Stimulated activated CD4-positive, alpha-beta T cell treated with anti-CD3 and anti-CD28 coated beads, Interleukin-4, amount 100 ng/mL, for 4 hours (primary cell): Measurements from ENCODE around the gene ZNF230.

ENCODE experiments used
- DNase-seq, 2 experiments: peaks; one replicate each; pipeline ENCODE4 v3.0.0-alpha.2; 2020

Gene ZNF230

GRCh38 chr19:44002566-44003460 lies at the start of gene ZNF230:
ZNF230 (plus strand) TSS chr19:44002957; CDS start chr19:44007079, 4,122 bp downstream.
- peak; percentile 68 to 85 for DNase-seq

GRCh38 chr19:43956827-43957226 lies 45.9 kb upstream of the ZNF230 start:
- DNase-seq, result no peak

GRCh38 chr19:43957891-43958290 lies 44.9 kb upstream of the ZNF230 start:
- no peak for DNase-seq

GRCh38 chr19:43960411-43960810 lies 42.3 kb upstream of the ZNF230 start:
- no peak for DNase-seq

GRCh38 chr19:43966079-43966694 lies 36.6 kb upstream of the ZNF230 start:
- no peak for DNase-seq

- no peak for DNase-seq
Measured at GRCh38 chr19:43976732-43977131, 26.0 kb upstream of the ZNF230 start.

DNA sequence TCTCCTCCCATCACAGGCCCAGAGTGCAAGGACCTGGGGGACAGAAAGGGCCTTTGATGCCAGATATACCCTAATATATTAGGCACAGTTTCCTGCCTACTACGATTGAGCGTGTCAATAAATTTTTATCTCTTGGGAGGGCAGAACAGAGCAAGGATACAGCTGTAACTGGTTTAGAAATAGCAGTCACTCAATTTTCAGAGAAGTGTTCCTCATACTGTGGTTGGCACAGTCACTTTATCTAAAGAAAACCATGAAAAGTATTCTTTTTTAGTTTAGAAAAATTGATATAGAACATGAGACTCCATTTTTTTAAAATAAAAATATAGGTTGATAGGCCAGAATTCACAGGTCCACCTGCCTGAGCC lies 19.2 kb upstream of the ZNF230 start:
- DNase-seq, result no peak

- peak; percentile 56 to 69 for DNase-seq
Measured at GRCh38 chr19:43983912-43984686, 18.7 kb upstream of the ZNF230 start, which contains the start of gene ZNF155. ZNF155 (plus strand) TSS chr19:43984188; CDS start chr19:43988544, 4,356 bp downstream.

DNA sequence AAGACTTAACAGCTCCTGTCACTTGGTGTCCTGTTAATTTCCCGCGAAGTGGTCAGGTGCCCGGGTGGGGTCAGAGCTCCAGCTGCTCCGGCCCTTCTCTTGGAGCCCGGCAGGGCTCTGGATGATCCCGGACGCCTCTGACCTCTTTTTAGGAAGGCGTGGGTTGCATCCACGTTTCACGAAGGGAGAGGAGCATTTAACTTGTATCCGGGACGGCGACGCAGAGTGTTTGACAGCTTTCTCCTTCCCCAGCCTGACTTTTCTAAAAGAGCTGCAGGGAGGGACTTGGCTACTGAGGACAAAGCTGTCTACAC lies 18.1 kb upstream of the ZNF230 start:
- no peak for DNase-seq

DNA sequence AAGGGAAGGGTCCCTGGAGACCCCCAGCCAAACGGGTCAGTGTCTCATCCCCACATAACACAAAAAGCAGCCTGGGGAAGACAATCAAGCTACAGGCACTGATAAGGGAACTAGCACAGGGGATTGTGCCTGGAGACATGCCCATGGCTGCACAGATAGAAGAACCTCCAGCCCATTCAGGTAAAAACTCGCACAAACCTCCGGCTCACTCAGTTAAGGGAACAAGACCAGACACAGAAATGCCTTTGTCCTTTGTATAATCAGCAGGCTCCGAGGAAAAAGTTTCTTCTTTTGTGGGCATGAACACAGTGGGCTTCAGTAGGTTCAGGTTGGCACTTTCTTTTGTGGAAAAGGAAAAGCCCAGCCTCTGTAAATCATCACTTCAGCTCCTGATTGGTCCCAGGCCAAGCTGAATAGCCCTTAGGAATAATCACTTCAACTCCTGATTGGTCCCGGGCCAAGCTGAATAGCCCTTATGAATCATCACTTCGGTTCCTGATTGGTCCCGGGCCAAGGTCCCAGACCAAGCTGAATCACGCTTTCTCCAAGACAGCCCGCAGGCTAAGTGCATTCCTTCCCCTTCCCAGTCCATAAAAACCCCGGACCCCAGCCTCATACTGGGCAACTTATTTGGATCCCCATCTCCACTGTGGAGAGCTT lies 5.0 kb upstream of the ZNF230 start:
- DNase-seq, result no peak

- DNase-seq, result no peak
Measured at GRCh38 chr19:44002212-44002565, 568 bp upstream of the ZNF230 start.

GRCh38 chr19:44003461-44004009 lies 778 bp downstream of the ZNF230 start:
- DNase-seq, result no peak

GRCh38 chr19:44005973-44006372 lies 3.2 kb downstream of the ZNF230 start:
- no peak for DNase-seq

DNA sequence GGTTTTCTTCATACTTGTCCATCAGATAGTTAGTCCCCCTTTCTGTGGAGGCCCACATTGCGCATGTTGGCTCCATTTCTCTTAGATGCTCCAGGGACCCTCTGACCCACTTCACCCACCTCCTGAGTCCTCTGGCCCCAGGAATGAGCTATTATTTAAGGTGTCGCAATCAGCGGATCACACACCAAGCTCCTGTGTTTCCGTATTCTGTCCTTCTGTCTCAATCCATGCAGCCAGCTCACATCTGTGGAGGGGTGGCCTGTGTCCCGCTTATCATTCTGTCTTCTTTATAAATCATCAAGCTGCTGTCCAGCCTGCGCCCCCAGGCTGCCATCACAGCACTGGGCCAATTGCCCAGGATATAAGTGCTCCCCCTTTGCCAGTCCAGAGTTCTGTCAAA lies 4.7 kb downstream of the ZNF230 start:
- DNase-seq, result no peak

DNA sequence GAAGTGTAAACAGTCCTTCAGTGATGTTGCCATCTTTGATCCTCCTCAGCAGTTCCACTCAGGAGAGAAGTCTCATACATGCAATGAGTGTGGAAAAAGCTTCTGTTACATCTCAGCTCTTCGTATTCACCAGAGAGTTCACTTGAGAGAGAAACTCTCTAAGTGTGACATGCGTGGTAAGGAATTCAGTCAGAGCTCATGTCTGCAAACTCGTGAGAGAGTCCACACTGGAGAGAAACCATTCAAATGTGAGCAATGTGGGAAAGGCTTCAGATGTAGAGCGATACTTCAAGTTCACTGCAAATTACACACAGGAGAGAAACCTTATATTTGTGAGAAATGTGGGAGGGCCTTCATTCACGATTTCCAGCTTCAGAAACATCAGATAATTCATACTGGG lies 7.7 kb downstream of the ZNF230 start:
- no peak for DNase-seq

GRCh38 chr19:44019498-44019897 lies 16.7 kb downstream of the ZNF230 start:
- DNase-seq, result no peak

GRCh38 chr19:44021221-44021620 lies 18.5 kb downstream of the ZNF230 start:
- DNase-seq, result no peak

DNA sequence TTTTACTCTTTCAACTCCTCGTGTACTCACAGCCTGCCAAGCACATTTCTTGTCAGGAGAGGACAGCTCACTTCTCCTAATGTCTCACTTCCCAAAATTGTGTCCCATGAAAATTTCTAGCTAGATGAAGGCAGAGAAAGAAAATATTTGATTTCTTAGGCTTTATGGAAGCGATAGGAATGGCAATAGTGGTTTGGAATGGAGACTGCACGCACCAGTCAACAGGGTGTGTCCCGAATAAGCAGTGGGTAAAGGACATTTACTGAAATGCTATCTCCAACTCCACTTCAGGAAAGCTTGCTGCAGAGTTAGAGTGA lies 22.1 kb downstream of the ZNF230 start:
- no peak for DNase-seq

DNA sequence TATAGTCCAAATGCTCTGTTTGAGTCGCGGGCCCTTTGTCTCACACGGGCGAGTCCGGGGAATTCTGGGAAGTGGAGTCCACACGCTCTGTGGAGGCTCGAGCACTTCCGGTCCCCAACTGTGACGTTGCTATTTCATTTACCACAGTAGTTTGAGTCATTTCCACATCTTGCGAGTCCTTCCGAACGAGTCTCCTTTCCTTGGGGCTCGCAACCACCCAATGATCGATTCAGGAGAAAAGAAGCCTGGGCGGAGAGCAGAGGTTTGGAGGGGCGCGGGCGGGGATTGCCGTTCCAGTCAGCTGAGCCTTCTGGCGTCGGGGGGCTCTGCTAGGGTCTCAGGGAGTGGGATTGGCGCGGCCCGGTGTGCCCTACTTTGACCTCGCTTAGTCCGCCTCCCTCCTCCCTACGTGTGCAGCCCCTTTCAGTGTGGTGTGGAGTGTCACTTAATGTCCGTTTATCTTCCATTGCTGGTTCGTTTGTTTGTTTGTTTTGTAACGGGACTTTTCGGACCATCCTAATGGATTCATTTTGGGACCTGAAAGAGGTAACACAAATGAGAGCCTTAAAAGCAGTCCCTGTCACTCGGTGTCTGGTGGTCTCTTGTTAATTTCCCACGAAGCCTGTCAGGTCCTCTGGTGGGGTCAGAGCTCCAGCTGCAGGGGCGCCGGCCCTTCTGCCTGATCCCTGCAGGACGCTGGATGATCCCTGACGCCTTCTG lies 22.6 kb downstream of the ZNF230 start, which contains the start of gene ZNF222:
TSS of gene ZNF222 (plus strand) at position 163 of the 720 bp plus-strand sequence. CDS start at position 221, 58 bp downstream.
- DNase-seq, result peak; percentile 64 to 77

- DNase-seq, result no peak
Measured at GRCh38 chr19:44026622-44027021, 23.9 kb downstream of the ZNF230 start.

DNA sequence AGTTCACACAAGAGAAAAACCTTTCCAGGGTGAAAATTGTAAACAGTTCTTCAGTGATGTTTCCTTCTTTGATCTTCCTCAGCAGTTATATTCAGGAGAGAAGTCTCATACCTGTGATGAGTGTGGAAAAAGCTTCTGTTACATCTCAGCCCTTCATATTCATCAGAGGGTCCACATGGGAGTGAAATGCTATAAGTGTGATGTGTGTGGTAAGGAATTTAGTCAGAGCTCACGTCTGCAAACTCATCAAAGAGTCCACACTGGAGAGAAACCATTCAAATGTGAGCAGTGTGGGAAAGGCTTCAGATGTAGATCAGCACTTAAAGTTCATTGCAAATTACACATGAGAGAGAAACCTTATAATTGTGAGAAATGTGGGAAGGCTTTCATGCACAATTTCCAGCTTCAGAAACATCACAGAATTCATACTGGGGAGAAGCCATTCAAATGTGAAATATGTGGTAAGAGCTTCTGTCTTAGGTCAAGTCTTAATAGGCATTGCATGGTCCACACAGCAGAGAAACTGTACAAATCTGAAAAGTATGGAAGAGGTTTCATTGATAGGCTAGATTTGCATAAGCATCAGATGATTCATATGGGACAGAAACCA lies 29.3 kb downstream of the ZNF230 start:
- no peak for DNase-seq

GRCh38 chr19:44042147-44042546 lies 39.4 kb downstream of the ZNF230 start:
- DNase-seq, result no peak
